ES-I3 (cell line): Measurements from ENCODE around the gene KLRB1.
"Not testable (repeated sequence)": the region's sequence is repeated elsewhere in the genome, so short reads cannot be mapped to it uniquely, and the experiment has no call there.

ENCODE experiments used
- H3K36me3 ChIP-seq: 2 replicates; pipeline ENCODE4 v1.6.1; 2013; ENCODE audit warnings: mild to moderate bottlenecking, low read length, control low read depth, moderate library complexity; ENCODE audit not compliant: insufficient read depth
- H3K4me1 ChIP-seq: 2 replicates; pipeline ENCODE4 v1.6.1; 2013; ENCODE audit warnings: mild to moderate bottlenecking, control low read depth, low read length; ENCODE audit not compliant: insufficient read depth
- H3K9ac ChIP-seq: 2 replicates; pipeline ENCODE4 v1.6.1; 2013; ENCODE audit warnings: low read depth, mild to moderate bottlenecking, low read length, moderate library complexity
- H3K9me3 ChIP-seq: 2 replicates; pipeline ENCODE4 v1.6.1; 2013; ENCODE audit warnings: mild to moderate bottlenecking, low read length, moderate library complexity; ENCODE audit not compliant: control insufficient read depth, insufficient read depth

KLRB1 gene

GRCh38 chr12:9636150-9636850 lies 28.6 kb upstream of the KLRB1 start:
- H3K36me3 ChIP-seq = no peaks in the 10 kb centered on the region
- H3K4me1 ChIP-seq = no peaks in the 10 kb centered on the region
- peaks cover 6% of the 10 kb centered on the region for H3K9me3 ChIP-seq
- H3K9ac ChIP-seq = no peak overlapping the region

DNA sequence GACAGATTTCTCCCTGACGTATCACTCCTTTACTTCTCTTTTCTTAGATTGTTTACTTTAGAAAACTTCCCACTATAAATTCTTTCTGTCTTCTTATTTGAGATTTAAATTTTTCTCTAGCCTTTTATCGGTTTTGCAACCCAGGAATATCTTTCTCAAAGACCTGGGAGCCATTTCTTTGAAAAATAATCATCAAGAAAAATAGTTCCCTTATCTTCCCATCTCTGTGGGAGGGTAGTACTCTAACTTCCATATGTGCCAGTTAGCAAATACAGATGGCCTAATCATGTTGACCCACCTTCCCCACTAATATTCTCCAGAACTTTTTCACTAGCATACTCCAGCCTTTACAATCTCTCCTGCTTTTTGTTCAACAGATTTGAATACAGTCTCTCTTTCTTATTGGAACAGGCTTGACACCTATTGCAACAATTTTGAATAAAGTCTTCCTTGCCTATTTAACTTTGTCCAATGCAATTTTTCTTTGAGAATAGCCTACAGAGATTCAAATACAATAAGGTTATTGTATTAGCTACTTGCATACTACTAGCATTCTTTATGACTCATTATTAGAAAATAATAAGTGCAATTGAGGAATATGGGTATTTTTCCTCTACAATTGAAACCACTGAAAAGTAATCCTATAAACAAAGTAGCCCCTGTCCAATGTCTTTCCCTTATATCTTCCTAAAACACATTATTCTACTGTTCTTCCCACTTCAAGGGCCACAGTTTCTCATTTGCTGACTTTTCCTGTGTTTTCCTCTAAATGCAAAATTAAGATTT lies 27.4 kb upstream of the KLRB1 start:
- Histone ChIP-seq H3K9me3 (peaks cover 6% of the 10 kb centered on the region), H3K4me1 (no peaks in the 10 kb centered on the region), H3K9ac (no peak overlapping the region), H3K36me3 (no peaks in the 10 kb centered on the region)

DNA sequence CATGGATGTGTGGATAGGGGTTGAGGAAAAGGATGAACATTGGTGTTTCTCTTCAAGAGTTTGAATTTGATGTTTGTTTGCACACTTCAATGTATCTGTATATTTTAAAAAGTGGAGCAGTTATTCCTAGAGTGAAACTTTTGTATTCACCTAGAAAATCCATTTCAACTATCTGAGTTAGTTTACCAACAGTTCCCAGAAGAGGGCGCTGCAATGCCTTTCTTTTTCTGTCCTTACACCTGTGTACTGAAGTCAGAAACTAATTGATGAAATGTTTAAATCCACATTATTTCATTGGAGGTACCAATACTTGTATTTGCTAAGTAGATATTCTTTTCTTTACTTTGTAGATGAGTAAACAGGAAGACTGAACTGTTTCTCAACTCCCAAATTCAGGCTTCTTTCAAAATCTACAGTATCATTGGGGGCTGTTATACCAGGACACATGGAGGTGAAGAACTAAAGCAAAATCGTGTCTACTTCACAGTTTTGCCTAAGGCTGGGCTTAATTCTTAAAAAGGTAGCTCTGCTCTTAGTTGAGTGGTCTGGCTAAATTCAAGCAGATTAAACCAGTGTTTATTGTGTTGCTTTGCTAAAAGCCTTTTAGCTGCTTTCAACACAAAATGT lies 26.6 kb upstream of the KLRB1 start:
- no peaks in the 10 kb centered on the region for H3K4me1 ChIP-seq
- no peak overlapping the region for H3K9ac ChIP-seq
- H3K9me3 ChIP-seq = peaks cover 6% of the 10 kb centered on the region
- no peaks in the 10 kb centered on the region for H3K36me3 ChIP-seq

- H3K4me1 ChIP-seq = no peaks in the 10 kb centered on the region
- no peaks in the 10 kb centered on the region for H3K36me3 ChIP-seq
- no peak overlapping the region for H3K9ac ChIP-seq
- peaks cover 6% of the 10 kb centered on the region; the same call in 1 of the 2 replicates for H3K9me3 ChIP-seq
Measured at GRCh38 chr12:9632766-9633165, 25.1 kb upstream of the KLRB1 start.

DNA sequence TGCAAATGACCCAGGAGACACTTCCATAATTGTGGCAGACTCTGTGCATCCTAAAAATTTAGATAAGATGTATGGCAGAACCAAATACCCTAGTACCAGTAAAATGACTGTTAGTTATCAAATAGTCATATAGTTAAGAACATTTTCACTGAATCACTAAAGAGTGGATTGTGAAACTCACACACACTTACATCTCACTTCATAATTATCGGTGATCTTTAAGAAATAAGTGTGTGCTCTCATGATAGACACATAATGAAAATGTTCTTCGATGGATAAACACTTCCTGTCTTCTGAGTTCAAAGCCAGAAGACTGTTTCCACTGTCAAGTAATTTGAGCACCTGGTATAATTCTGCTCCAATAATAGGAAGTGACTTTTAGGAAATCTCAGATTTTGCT lies 19.1 kb upstream of the KLRB1 start:
- Histone ChIP-seq H3K9me3 (no peaks in the 10 kb centered on the region), H3K4me1 (no peaks in the 10 kb centered on the region), H3K36me3 (no peaks in the 10 kb centered on the region), H3K9ac (no peak overlapping the region)

GRCh38 chr12:9626291-9626690 lies 18.6 kb upstream of the KLRB1 start:
- Histone ChIP-seq H3K9ac (no peak overlapping the region), H3K9me3 (no peaks in the 10 kb centered on the region), H3K36me3 (no peaks in the 10 kb centered on the region), H3K4me1 (no peaks in the 10 kb centered on the region)

- Histone ChIP-seq H3K36me3 (no peaks in the 10 kb centered on the region), H3K4me1 (no peaks in the 10 kb centered on the region), H3K9me3 (no peaks in the 10 kb centered on the region), H3K9ac (no peak overlapping the region)
Measured at GRCh38 chr12:9625019-9625418, 17.3 kb upstream of the KLRB1 start.

DNA sequence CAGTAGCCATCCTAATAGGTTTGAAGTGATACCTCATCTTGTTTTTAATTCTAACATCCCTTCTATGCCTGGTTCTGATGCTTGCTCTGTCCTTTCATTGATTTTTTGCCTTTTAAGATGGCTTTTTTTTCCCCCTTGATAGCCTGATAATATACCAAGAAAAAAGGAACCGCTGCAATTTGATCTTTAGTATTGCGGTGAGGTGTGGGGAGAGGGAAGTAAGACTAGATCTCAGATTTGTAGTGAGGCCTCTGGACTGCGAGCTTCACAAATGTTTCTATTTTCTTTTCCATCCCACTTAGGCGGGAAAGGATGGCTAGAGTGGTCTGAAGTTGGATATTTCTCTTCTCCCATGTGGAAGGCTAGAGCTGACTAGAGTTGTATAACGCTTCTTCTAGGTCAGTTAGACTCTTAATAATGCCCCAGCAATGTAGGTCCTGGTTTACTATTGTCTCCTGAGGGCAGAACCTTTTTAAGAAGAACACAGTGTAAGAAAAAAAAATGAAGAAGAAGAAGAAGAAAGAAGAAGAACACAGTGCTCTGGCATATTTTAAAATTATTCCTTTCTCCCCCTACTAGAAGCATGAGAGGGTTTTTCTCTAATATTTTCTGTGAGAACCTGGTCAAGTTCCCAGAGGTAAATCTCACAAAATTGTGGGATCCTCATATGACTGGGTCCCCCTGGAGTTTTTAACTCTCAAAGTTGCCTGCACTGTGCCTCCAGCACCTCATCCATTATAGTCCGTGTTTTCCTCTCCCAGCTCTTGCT lies 11.9 kb upstream of the KLRB1 start:
- Histone ChIP-seq H3K4me1 (no peaks in the 10 kb centered on the region), H3K36me3 (no peaks in the 10 kb centered on the region), H3K9me3 (no peaks in the 10 kb centered on the region; the same call in 1 of the 2 replicates), H3K9ac (no peak overlapping the region)

DNA sequence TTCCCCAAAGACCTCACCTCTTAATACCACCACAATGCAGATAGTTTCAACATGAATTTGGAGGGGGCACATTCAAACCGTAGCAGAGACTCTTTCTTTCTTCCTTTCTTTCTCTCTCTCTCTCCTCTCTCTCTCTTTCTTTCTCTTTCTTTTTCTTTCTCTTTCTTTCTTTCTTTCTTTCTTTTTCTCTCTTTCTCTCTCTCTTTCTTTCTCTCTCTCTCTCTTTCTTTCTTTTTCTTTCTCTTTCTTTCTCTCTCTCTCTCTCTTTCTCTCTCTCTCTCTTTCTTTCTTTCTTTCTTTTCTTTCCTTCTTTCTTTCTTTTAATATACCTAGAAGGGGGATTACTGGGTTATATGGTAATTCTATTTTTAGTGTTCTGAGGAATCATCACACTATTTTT lies 11.2 kb upstream of the KLRB1 start:
- not testable (repeated sequence) for H3K4me1 ChIP-seq, H3K36me3 ChIP-seq, H3K9ac ChIP-seq, H3K9me3 ChIP-seq

DNA sequence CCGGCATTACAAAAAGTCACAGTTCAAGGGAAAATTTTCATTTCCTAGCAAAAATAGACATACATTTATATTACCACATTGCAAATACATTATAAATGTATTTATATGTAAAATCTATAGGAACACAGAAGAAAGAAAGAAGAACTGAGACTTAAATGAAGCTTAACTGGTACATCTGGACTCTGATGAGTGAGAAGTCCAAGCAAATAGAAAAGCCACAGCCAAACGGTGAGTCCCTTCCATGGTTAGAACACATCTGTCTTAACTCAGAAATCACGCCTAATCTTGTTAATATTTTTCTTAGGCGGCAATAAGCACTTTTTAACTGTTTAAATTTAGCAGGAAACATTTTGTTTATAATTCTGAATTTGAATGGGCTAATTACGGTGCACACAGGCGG lies 9.4 kb upstream of the KLRB1 start:
- no peaks in the 10 kb centered on the region for H3K36me3 ChIP-seq
- H3K9me3 ChIP-seq = no peaks in the 10 kb centered on the region; the same call in 1 of the 2 replicates
- no peaks in the 10 kb centered on the region for H3K4me1 ChIP-seq
- H3K9ac ChIP-seq = no peak overlapping the region

- Histone ChIP-seq H3K36me3 (no peaks in the 10 kb centered on the region), H3K9ac (no peak overlapping the region), H3K4me1 (no peaks in the 10 kb centered on the region), H3K9me3 (no peaks in the 10 kb centered on the region; the same call in 1 of the 2 replicates)
Measured at GRCh38 chr12:9615420-9616136, 7.9 kb upstream of the KLRB1 start.

DNA sequence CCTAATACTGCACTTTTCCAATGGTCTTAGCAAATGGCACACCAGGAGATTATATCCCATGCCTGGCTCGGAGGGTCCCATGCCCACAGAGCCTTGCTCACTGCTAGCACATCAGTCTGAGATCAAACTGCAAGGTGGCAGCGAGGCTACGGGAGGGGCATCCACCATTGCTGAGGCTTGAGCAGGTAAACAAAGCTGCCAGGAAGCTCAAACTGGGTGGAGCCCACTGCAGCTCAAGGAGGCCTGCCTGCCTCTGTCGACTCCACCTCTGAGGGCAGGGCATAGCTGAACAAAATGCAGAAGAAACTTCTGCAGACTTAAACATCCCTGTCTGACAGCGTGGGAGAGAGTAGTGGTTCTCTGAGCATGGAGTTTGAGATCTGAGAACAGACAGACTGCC lies 2.9 kb upstream of the KLRB1 start:
- H3K9ac ChIP-seq, H3K9me3 ChIP-seq, H3K4me1 ChIP-seq, H3K36me3 ChIP-seq: not testable (repeated sequence)

DNA sequence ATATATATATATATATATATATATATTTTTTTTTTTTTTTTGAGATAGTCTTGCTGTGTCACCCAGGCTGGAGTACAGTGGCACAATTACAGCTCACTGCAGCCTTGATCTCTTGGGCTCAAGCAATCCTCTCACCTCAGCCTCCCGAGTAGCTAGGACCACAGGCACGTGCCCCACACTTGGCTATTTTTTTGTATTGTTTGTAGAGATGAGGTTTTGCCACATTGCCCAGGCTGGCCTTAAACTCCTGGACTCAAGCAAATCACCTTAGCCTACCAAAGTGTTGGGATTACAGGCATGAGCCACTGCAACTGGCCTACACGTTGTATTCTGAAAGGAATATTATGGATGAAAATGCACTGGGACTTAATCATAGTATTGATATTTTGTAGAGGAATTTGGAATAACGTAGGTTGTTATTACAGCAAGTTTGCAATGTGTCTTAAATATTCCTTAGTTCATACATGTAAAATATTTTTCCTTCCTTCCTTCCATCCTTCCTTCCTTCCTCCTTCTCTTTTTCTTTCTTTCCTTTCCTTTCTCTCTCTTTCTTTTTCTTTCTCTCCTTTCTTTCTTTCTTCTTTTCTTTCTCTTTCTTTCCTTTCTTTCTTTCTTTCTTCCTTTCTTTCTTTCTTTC lies 862 bp downstream of the KLRB1 start:
- Histone ChIP-seq H3K4me1 (peaks cover under 1% of the 10 kb centered on the region; the same call in 1 of the 2 replicates), H3K9ac (no peak overlapping the region), H3K36me3 (no peaks in the 10 kb centered on the region), H3K9me3 (no peaks in the 10 kb centered on the region)
